VCaP (cell line): ENCODE measurements around the gene PACSIN1.

ENCODE experiments used
- H3K27ac ChIP-seq: fragments of 450-650 bp; 2 replicates; pipeline ENCODE4 v1.5.1; 2017
- TF ChIP-seq, protein P1 (sequence below): fragments of 450-650 bp; conservative IDR thresholded peaks from 2 replicates; pipeline ENCODE4 v1.5.1; 2017; ENCODE audit warnings: mild to moderate bottlenecking, moderate library complexity

Gene PACSIN1

DNA sequence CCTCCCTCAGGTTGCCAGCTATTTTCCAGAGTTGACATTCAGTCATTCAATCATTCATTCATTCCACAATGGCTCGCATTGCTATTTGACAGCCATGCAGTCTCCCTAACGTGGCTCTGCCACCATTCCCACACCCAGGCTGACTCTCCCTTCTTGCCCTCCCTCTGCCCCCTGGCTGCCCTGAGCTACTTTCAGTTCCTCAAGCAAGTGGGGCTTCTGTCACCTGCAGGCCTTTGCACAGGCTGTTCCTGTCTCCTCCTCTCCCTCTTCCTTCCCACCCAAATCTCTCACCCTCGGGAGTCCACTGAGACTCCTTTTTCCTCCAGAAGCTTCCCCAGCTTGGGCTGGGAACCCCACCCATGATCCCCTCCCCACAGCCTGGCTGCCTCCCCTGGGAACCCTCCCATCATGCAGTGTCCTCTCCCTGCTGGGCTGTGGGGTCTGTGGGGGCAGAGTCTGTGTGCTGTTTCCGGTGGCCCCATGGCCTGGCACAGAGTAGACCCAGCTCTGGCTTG, 2.6 kb downstream of the PACSIN1 start:
- TF ChIP-seq, protein P1, sequence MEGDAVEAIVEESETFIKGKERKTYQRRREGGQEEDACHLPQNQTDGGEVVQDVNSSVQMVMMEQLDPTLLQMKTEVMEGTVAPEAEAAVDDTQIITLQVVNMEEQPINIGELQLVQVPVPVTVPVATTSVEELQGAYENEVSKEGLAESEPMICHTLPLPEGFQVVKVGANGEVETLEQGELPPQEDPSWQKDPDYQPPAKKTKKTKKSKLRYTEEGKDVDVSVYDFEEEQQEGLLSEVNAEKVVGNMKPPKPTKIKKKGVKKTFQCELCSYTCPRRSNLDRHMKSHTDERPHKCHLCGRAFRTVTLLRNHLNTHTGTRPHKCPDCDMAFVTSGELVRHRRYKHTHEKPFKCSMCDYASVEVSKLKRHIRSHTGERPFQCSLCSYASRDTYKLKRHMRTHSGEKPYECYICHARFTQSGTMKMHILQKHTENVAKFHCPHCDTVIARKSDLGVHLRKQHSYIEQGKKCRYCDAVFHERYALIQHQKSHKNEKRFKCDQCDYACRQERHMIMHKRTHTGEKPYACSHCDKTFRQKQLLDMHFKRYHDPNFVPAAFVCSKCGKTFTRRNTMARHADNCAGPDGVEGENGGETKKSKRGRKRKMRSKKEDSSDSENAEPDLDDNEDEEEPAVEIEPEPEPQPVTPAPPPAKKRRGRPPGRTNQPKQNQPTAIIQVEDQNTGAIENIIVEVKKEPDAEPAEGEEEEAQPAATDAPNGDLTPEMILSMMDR, result no peak
- H3K27ac ChIP-seq, result no peak overlapping the region

GRCh38 chr6:34469499-34469898, 3.6 kb downstream of the PACSIN1 start:
- no peak overlapping the region for H3K27ac ChIP-seq
- TF ChIP-seq, protein P1, result no peak

GRCh38 chr6:34472425-34472824, 6.5 kb downstream of the PACSIN1 start:
- TF ChIP-seq, protein P1, result no peak
- H3K27ac ChIP-seq, result no peak overlapping the region

- TF ChIP-seq, protein P1, result no peak
- H3K27ac ChIP-seq, result no peak overlapping the region
These were observed 8.1 kb downstream of the PACSIN1 start for GRCh38 chr6:34473967-34474366.

DNA sequence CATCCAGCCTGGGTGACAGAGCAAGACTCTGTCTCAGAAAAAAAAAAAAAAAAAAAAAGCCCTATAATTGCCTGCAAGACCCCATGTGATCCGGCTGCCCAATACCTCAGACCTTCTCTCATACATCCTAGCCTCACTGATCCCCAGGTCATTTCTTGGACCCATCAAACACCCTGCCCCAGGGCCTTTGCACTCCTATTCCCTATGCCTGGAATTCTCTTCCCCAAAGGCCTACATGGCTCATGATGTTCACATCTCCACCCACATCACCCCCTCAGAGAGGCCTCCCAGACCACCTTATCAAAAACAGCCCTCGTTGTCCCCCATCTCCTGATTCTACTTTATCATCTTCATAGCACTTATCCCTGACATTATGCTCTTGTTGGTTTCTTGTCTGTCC, 8.9 kb downstream of the PACSIN1 start:
- H3K27ac ChIP-seq, result no peak overlapping the region
- TF ChIP-seq, protein P1, result no peak

- H3K27ac ChIP-seq, result no peak overlapping the region
- TF ChIP-seq, protein P1, result no peak
These were observed 9.4 kb downstream of the PACSIN1 start for GRCh38 chr6:34475238-34475682.

GRCh38 chr6:34475767-34476328, 10.0 kb downstream of the PACSIN1 start:
- no peak overlapping the region for H3K27ac ChIP-seq
- TF ChIP-seq, protein P1, result no peak
